Astrocyte (in vitro differentiated cells and primary cell): Measurements from ENCODE around the gene KRTAP5-3. TPM values are rescaled to one million over a fixed set of nuclear protein-coding genes. Genes with fewer than 3 reads are reported as not detected.

Experiments used
- DNase-seq: peaks from one replicate; pipeline ENCODE4 v3.0.0-alpha.2; 2010; ENCODE audit warnings: low read depth
- FAIRE-seq: peaks from 2 replicates; lab custom pipeline; 2011; peaks lifted over from hg19 to GRCh38; lab: Jason Lieb, UNC
- H2AFZ ChIP-seq: 2 replicates; pipeline ENCODE4 v1.6.0; 2012; ENCODE audit warnings: low read depth, low read length, inconsistent platforms
- H3K27ac ChIP-seq: 2 replicates; pipeline ENCODE4 v1.5.1; 2011; ENCODE audit warnings: low read depth, low read length, inconsistent platforms
- H3K27me3 ChIP-seq: 2 replicates; pipeline ENCODE4 v1.6.0; 2011; ENCODE audit warnings: low read length, inconsistent platforms; ENCODE audit not compliant: insufficient read depth
- H3K36me3 ChIP-seq: 2 replicates; pipeline ENCODE4 v1.5.1; 2011; ENCODE audit warnings: low read length, inconsistent platforms; ENCODE audit not compliant: insufficient read depth
- H3K4me1 ChIP-seq: 2 replicates; pipeline ENCODE4 v1.5.1; 2011; ENCODE audit warnings: low read length, inconsistent platforms; ENCODE audit not compliant: insufficient read depth
- H3K4me2 ChIP-seq: 2 replicates; pipeline ENCODE4 v1.6.0; 2012; ENCODE audit warnings: low read length, inconsistent platforms
- H3K4me3 ChIP-seq: 2 replicates; pipeline ENCODE4 v1.5.1; 2011; ENCODE audit warnings: low read depth, mild to moderate bottlenecking, low read length, inconsistent platforms; ENCODE audit not compliant: insufficient read depth
- H3K79me2 ChIP-seq: 2 replicates; pipeline ENCODE4 v1.6.0; 2012; ENCODE audit warnings: mild to moderate bottlenecking, low read length, inconsistent platforms; ENCODE audit not compliant: insufficient read depth
- H3K9ac ChIP-seq: 2 replicates; pipeline ENCODE4 v1.6.0; 2012; ENCODE audit warnings: mild to moderate bottlenecking, low read length, inconsistent platforms
- H3K9me3 ChIP-seq: 2 replicates; pipeline ENCODE4 v1.5.1; 2012; ENCODE audit warnings: low read depth, mild to moderate bottlenecking, low read length, inconsistent platforms; ENCODE audit not compliant: insufficient read depth
- H4K20me1 ChIP-seq: 2 replicates; pipeline ENCODE4 v1.6.0; 2012; ENCODE audit warnings: low read length, inconsistent platforms; ENCODE audit not compliant: insufficient read depth
- H3K27ac Mint-ChIP-seq: one replicate; pipeline ENCODE4 v1.8.0; 2021; ENCODE audit warnings: mild to moderate bottlenecking, mixed read lengths; ENCODE audit not compliant: unreplicated experiment
- H3K27me3 Mint-ChIP-seq: one replicate; pipeline ENCODE4 v1.8.0; 2021; ENCODE audit warnings: low read depth, mixed read lengths; ENCODE audit not compliant: unreplicated experiment
- H3K36me3 Mint-ChIP-seq: one replicate; pipeline ENCODE4 v1.8.0; 2021; ENCODE audit warnings: low read depth, mixed read lengths; ENCODE audit not compliant: unreplicated experiment
- H3K4me1 Mint-ChIP-seq: one replicate; pipeline ENCODE4 v1.8.0; 2021; ENCODE audit warnings: low read depth, mixed read lengths; ENCODE audit not compliant: unreplicated experiment
- H3K4me3 Mint-ChIP-seq: one replicate; pipeline ENCODE4 v1.8.0; 2021; ENCODE audit warnings: mild to moderate bottlenecking, moderate library complexity, mixed read lengths; ENCODE audit not compliant: unreplicated experiment
- H3K9me3 Mint-ChIP-seq: one replicate; pipeline ENCODE4 v1.8.0; 2021; ENCODE audit warnings: mild to moderate bottlenecking, mixed read lengths; ENCODE audit not compliant: unreplicated experiment
- EZH2 ChIP-seq: IDR thresholded peaks from 2 replicates; pipeline ENCODE4 v1.6.1; 2012; ENCODE audit warnings: mild to moderate bottlenecking, low read length, inconsistent platforms; ENCODE audit not compliant: insufficient read depth
- total RNA-seq: library from RNA; stranded (reverse); gene quantifications from 2 replicates; pipeline ENCODE4 v1.2.1, GENCODE V29; 2021
- TF ChIP-seq, protein P1 (sequence below): IDR thresholded peaks from 2 replicates; pipeline ENCODE4 v1.5.1; 2011; ENCODE audit warnings: low read depth, mild to moderate bottlenecking, inconsistent platforms, low read length, moderate library complexity; ENCODE audit not compliant: insufficient read depth

Gene KRTAP5-3
- total RNA-seq, 1 donor from 2014 or later: not detected

DNA sequence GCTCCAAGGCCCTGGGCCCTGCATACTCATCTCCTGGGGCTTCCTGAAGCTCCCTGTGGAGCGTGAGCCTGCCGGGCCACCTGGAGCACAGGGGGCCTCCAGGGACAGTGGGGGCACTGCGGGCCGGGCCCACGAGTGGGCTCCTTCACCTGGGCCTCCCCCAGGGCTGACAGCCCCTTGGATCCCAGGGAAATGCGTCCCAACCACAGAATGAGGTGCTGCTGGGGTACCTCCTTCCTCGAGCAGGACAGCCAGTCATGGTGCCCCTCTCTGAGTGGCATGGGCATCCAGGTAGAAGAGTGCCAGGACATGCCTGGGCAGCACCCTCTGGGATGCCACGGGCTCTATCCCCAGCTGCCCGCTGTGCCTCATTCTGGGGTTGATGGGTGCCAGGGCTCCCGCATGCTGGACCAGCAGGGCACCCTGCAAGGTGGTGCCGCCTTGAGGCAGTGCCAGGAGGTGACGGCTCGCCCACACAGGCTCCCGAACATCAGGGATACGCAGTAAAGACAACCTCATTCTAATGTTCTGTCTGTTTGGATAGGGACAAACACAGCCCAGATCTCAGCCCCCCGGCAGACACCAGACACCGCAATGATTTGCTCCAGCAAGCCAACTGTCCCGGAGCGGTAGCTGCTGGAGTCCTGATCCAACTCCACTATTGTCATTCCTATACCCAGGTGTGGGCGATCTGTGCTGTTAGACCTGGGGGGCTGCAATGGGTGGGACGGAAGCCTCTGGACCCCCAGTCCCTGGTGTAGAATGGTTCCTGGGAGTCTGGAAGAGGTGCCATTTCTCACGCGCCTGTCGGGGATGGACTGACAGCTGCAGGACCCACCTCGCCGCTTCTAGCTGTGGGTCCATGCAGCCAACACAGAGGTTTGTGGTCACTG, 47.2 kb upstream of the KRTAP5-3 start:
- Histone ChIP-seq H3K27ac (no peak overlapping the region), H3K79me2 (no peaks in the 10 kb centered on the region), H3K4me2 (no peak overlapping the region), H3K36me3 (no peaks in the 10 kb centered on the region), H3K27me3 (peaks cover 18% of the 10 kb centered on the region), H2AFZ (no peak overlapping the region), H3K9ac (no peak overlapping the region), H3K9me3 (no peaks in the 10 kb centered on the region), H3K4me3 (no peak overlapping the region), H3K4me1 (no peaks in the 10 kb centered on the region), H4K20me1 (no peaks in the 10 kb centered on the region)
- no peaks in the 10 kb centered on the region for H3K9me3 Mint-ChIP-seq
- FAIRE-seq (no peak), DNase-seq (no peak)
- H3K4me1 Mint-ChIP-seq: no peaks in the 10 kb centered on the region
- H3K36me3 Mint-ChIP-seq: peaks cover 3% of the 10 kb centered on the region
- H3K27me3 Mint-ChIP-seq: peaks cover 67% of the 10 kb centered on the region
- no peak overlapping the region for H3K27ac Mint-ChIP-seq
- H3K4me3 Mint-ChIP-seq: no peak overlapping the region
- TF ChIP-seq EZH2: no peak
- TF ChIP-seq, protein P1, sequence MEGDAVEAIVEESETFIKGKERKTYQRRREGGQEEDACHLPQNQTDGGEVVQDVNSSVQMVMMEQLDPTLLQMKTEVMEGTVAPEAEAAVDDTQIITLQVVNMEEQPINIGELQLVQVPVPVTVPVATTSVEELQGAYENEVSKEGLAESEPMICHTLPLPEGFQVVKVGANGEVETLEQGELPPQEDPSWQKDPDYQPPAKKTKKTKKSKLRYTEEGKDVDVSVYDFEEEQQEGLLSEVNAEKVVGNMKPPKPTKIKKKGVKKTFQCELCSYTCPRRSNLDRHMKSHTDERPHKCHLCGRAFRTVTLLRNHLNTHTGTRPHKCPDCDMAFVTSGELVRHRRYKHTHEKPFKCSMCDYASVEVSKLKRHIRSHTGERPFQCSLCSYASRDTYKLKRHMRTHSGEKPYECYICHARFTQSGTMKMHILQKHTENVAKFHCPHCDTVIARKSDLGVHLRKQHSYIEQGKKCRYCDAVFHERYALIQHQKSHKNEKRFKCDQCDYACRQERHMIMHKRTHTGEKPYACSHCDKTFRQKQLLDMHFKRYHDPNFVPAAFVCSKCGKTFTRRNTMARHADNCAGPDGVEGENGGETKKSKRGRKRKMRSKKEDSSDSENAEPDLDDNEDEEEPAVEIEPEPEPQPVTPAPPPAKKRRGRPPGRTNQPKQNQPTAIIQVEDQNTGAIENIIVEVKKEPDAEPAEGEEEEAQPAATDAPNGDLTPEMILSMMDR: no peak

DNA sequence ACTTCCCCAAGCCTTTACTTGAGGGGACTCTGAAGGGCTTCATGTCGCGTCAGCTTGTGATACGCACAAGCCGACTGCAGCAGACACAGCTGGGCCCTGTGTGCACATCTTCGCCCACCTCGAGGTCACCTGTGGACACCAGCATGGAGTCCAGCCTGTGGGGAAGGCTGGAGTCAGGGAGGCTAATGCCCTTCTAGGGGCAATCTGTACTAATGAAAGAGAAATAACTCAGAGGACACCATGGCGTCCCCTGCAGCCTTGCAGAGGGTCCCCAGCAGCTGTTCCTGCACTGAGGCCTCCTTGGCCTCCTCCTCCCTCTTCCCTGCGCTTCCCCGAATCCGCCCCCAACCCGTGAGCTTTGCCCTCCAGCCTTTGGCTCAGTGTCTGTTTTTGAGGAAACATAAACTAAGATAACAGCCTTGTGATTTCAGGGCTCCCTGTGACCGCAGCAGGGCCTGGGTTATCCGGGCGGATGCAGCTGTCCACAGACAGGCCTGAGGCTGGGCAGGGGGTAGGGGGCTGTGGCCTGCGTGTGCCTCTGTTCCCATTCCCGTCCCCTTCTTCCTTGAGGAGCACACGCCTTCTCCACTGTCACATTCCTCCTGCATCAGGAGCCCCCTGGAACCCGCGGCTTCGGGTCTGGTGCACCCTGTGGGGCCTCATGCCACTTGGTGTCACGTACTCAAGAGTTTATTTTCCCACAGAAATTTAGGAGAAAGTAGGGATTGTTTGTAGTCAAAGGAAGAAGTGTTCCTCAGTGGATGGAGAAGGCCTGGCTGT, 46.3 kb upstream of the KRTAP5-3 start:
- Mint-ChIP-seq H3K9me3 (no peaks in the 10 kb centered on the region), H3K36me3 (peaks cover under 1% of the 10 kb centered on the region), H3K27ac (no peak overlapping the region), H3K4me1 (no peaks in the 10 kb centered on the region), H3K4me3 (no peak overlapping the region), H3K27me3 (peaks cover 63% of the 10 kb centered on the region)
- no peaks in the 10 kb centered on the region for H3K4me1 ChIP-seq
- DNase-seq: no peak
- no peak overlapping the region for H3K4me2 ChIP-seq
- no peaks in the 10 kb centered on the region for H3K36me3 ChIP-seq
- H2AFZ ChIP-seq: no peak overlapping the region
- no peak overlapping the region for H3K27ac ChIP-seq
- no peaks in the 10 kb centered on the region for H3K9me3 ChIP-seq
- no peak for FAIRE-seq
- no peak overlapping the region for H3K9ac ChIP-seq
- peaks cover 11% of the 10 kb centered on the region for H3K27me3 ChIP-seq
- no peaks in the 10 kb centered on the region for H3K79me2 ChIP-seq
- no peak overlapping the region for H3K4me3 ChIP-seq
- no peaks in the 10 kb centered on the region for H4K20me1 ChIP-seq
- TF ChIP-seq, protein P1: no peak
- TF ChIP-seq EZH2: no peak
